Stomach (tissue), 9 donors: Measurements from ENCODE around the gene MOGAT2. TPM values are rescaled to one million over a fixed set of nuclear protein-coding genes. Genes with fewer than 3 reads are reported as not detected.

ENCODE experiments used
- DNase-seq, 2 donors: peaks; one replicate each; pipeline versions ENCODE4 v3.0.0 to v3.0.0-alpha.2; 2013 to 2019
- H3K27ac ChIP-seq, 5 donors: fragments of 200-600 bp in 4 of 5; sonication (generic) in 4 of 5; one replicate each; pipeline ENCODE4 v1.5.1; 2013 to 2019; ENCODE audit warnings: mild to moderate bottlenecking in 1 of 5, moderate library complexity in 1 of 5
- H3K27me3 ChIP-seq, 3 donors: fragments of 200-600 bp; sonication (generic); one replicate each; pipeline ENCODE4 v1.5.1; 2017 to 2019; ENCODE audit warnings: mixed run types in 1 of 3
- H3K36me3 ChIP-seq, 4 donors: fragments of 200-600 bp; sonication (generic); 1 replicate in 3 of 4; 2 replicates in 1 of 4; pipeline ENCODE4 v1.5.1; 2016 to 2019
- H3K4me1 ChIP-seq, 4 donors: fragments of 200-600 bp; sonication (generic); one replicate each; pipeline ENCODE4 v1.5.1; 2016 to 2019
- H3K4me3 ChIP-seq, 4 donors: fragments of 200-600 bp; sonication (generic) in 3 of 4; one replicate each; pipeline ENCODE4 v1.5.1; 2016 to 2019; ENCODE audit warnings: mild to moderate bottlenecking in 1 of 4
- H3K9me3 ChIP-seq, 4 donors: fragments of 200-600 bp; sonication (generic); one replicate each; pipeline ENCODE4 v1.5.1; 2016 to 2019
- EP300 ChIP-seq: sonication (generic); formaldehyde crosslinking; IDR thresholded peaks from one replicate; pipeline ENCODE4 v1.6.1; 2017; ENCODE audit warnings: antibody characterized with exemption
- POLR2A ChIP-seq, 4 donors: fragments of 450-650 bp; IDR thresholded peaks; one replicate each; pipeline ENCODE4 v1.6.1; 2016; ENCODE audit warnings: antibody characterized with exemption in 4 of 4, control low read depth in 2 of 4, mild to moderate bottlenecking in 1 of 4, moderate library complexity in 1 of 4
- POLR2AphosphoS5 ChIP-seq, 3 donors: sonication (generic); formaldehyde crosslinking; IDR thresholded peaks; one replicate each; pipeline ENCODE4 v1.6.1; 2016; ENCODE audit warnings: antibody characterized with exemption in 3 of 3
- WGBS, 5 donors: extraction: QIAGEN DNeasy Blood & Tissue Kit in 3 of 5; methylation state at CpG; one replicate each; pipeline versions ENCODE4 v1.1.5 to v1.1.7; 2013 to 2018; 5-methylcytosine and 5-hydroxymethylcytosine counted together
- intact Hi-C: fragments of 100-400 bp; cut with DNase I; formaldehyde crosslinking; loops from one replicate; pipeline ENCODE4 v1.15.1; 2023; ENCODE audit warnings: low total_unique reads
- polyA plus RNA-seq, 3 donors: library from polyadenylated mRNA; stranded (reverse); fragments of 200-250 nt; gene quantifications; one replicate each; pipeline ENCODE4 v1.2.3, GENCODE V29; 2013
- total RNA-seq, 5 donors: library from RNA; depleted of rRNA; stranded (reverse); fragments of >200 nt; gene quantifications; one replicate each; pipeline versions ENCODE4 v1.1.0 to v1.2.3, GENCODE V29; 2014 to 2016
- TF ChIP-seq, protein P1 (sequence below), 7 experiments: fragments of 450-650 bp in 4 of 7; fragments of 200-600 bp in 3 of 7; sonication (generic) in 3 of 7; IDR thresholded peaks; one replicate each; pipeline ENCODE4 v1.5.1; 2016 to 2019; ENCODE audit warnings: antibody characterized with exemption in 7 of 7, control low read depth in 2 of 7, mild to moderate bottlenecking in 1 of 7
- donor health status: healthy with polysubstance abuse.
- donor health status: Bipolar disorder and iron deficiency.
- donor health status: healthy.

MOGAT2 gene
- total and polyA plus RNA-seq, 8 donors, result 0.62 to 51.9 (median 1.3) TPM; not detected in 3

DNA sequence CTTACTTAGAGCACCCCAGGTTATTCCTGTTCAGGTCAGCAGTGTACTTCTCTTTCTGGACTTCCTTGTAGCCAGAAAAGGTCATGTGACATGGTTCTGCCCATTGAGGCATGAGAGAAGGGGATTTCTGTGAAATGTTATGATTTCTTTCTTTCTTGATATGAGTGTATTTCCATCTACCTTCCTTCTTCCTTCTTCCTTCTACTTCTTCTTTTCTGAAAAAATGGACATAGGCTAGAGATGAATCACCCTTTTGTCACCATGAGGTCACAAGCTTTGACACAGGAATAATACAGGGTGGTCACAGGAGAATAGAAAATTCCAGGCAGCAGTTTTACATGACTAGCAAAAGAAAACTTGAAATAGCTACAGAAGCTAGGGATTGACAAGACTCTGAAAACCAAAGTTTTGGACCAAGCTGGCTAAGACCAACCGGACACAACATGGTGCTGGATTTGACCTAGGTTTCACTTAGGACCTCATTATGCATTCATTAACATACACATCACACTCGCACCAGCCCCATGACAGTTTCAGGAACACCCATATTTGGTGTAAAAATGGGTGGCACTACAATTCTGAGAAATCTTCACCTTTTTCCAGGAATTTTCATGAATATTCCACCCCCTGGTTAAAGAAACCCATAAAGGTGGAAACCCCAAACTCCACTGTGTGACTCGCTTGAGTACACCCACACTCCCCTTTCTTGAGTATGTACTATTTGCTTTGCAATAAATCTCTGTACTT, 27.6 kb upstream of the MOGAT2 start:
- Histone ChIP-seq H3K36me3 (no peaks in the 10 kb centered on the region), H3K4me1 (no peaks in the 10 kb centered on the region), H3K27ac (no peak overlapping the region), H3K27me3 (peaks cover 0 to 13% (median 0%) of the 10 kb centered on the region in 3 donors), H3K9me3 (peaks cover 0 to 16% (median 15%) of the 10 kb centered on the region in 4 donors), H3K4me3 (no peak overlapping the region)
- 64 to 82% (median 71%) methylated on average over 3 of the region's 3 CpGs for WGBS, 5 donors
- intact Hi-C loops, result no loop called here
- TF ChIP-seq, protein P1, sequence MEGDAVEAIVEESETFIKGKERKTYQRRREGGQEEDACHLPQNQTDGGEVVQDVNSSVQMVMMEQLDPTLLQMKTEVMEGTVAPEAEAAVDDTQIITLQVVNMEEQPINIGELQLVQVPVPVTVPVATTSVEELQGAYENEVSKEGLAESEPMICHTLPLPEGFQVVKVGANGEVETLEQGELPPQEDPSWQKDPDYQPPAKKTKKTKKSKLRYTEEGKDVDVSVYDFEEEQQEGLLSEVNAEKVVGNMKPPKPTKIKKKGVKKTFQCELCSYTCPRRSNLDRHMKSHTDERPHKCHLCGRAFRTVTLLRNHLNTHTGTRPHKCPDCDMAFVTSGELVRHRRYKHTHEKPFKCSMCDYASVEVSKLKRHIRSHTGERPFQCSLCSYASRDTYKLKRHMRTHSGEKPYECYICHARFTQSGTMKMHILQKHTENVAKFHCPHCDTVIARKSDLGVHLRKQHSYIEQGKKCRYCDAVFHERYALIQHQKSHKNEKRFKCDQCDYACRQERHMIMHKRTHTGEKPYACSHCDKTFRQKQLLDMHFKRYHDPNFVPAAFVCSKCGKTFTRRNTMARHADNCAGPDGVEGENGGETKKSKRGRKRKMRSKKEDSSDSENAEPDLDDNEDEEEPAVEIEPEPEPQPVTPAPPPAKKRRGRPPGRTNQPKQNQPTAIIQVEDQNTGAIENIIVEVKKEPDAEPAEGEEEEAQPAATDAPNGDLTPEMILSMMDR (IDR thresholded peaks at IDR 0.05), result no peak
- no peak for TF ChIP-seq POLR2AphosphoS5 (IDR thresholded peaks at IDR 0.05)
- TF ChIP-seq EP300, result no peak
- TF ChIP-seq POLR2A (IDR thresholded peaks at IDR 0.05), result no peak
- no peak for DNase-seq

DNA sequence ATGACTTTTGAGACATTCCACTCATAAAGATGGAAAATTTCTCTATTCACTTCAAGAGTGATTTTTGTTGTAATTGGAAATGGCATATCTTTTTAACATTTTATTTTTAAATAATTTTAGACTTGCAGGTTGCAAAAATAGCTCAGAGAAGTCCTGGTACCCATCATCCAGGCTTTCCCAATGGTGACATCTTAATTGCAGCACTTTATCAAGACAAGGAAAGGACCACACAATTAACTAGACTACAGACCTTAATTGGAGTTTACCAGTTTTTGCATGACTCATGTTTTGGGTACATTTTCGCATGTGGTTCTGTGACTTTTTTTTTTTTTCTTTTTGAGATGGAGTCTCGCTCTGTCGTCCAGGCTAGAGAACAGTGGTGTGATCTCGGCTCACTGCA, 25.8 kb upstream of the MOGAT2 start:
- Histone ChIP-seq H3K27me3 (peaks cover 0 to 13% (median 0%) of the 10 kb centered on the region in 3 donors), H3K9me3 (no peaks in the 10 kb centered on the region), H3K27ac (no peak overlapping the region), H3K4me3 (no peak overlapping the region), H3K4me1 (no peaks in the 10 kb centered on the region), H3K36me3 (no peaks in the 10 kb centered on the region)
- WGBS, 5 donors, result 70 to 89% (median 79%) methylated on average over 4 of the region's 4 CpGs
- DNase-seq, result no peak
- intact Hi-C loops, result no loop called here
- no peak for TF ChIP-seq POLR2A (IDR thresholded peaks at IDR 0.05)
- no peak for TF ChIP-seq EP300
- TF ChIP-seq, protein P1 (IDR thresholded peaks at IDR 0.05), result no peak
- TF ChIP-seq POLR2AphosphoS5 (IDR thresholded peaks at IDR 0.05), result no peak

DNA sequence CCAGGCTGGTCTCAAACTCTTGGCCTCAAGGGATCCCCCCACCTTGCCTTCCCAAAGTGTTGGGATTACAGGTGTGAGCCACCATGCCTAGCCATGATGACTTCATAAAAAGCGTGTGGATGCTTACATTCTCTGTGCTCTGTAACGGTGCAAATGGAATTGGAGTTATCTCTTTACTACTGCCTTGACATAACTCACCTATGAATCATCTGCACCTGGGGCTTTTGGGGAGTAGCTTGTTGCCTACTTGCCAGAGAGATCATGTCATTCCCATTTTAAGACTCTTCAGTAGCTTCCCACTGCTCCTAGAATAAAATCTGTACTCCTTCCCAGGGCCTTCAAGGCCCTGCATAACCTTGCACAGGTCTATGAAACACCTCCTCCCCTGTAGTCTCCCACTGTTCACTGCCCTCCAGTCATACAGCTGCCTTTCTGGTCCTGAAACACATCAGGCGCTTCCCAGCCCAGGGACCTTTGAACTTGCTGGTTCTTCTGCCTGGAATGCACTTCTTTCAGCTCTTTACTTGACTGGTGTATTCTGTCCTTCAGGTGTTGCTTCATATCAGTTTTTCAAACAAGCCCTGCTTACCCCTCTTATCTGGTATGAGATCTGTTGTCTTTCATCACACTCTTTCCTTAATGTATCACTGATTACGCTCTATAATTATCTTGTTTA, 19.6 kb upstream of the MOGAT2 start:
- intact Hi-C loops, result no loop called here
- DNase-seq, result no peak
- TF ChIP-seq, protein P1 (IDR thresholded peaks at IDR 0.05), result no peak
- TF ChIP-seq EP300 (no peak), POLR2AphosphoS5 (IDR thresholded peaks at IDR 0.05) (no peak), POLR2A (IDR thresholded peaks at IDR 0.05) (no peak)
- H3K9me3 ChIP-seq, result no peaks in the 10 kb centered on the region
- H3K4me1 ChIP-seq, result no peaks in the 10 kb centered on the region
- H3K27me3 ChIP-seq, result no peaks in the 10 kb centered on the region
- no peaks in the 10 kb centered on the region for H3K36me3 ChIP-seq
- no peak overlapping the region for H3K27ac ChIP-seq
- H3K4me3 ChIP-seq, result no peak overlapping the region
- WGBS, 5 donors, result 69 to 77% (median 72%) methylated on average over 4 of the region's 4 CpGs

DNA sequence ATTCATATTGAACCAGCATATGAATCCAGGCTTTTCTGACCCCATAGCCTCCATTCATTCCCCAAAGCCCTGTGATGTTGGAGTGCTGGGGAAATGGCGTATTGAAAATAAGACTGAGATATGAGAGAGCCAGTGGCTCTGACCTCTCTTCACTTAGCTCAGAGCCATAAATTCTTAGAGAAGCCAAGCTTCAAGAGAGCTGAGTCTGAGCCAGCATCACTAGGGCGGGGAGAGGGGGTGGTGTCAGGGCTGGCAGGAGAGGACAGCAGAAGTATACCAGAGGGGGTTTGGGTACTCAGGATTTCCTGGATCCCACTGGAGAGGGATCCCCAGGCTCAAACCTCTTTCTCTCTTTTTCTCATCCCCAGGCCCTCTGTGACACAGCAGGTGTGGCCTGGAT, 16.7 kb upstream of the MOGAT2 start:
- H3K9me3 ChIP-seq, result no peaks in the 10 kb centered on the region
- no peak overlapping the region for H3K4me3 ChIP-seq
- peaks cover 0 to 7% (median 4%) of the 10 kb centered on the region in 4 donors for H3K4me1 ChIP-seq
- TF ChIP-seq, protein P1 (IDR thresholded peaks at IDR 0.05), result no peak
- TF ChIP-seq POLR2A (IDR thresholded peaks at IDR 0.05) (no peak), POLR2AphosphoS5 (IDR thresholded peaks at IDR 0.05) (no peak), EP300 (no peak)
- H3K36me3 ChIP-seq, result no peaks in the 10 kb centered on the region
- H3K27ac ChIP-seq, result no peak overlapping the region
- no peaks in the 10 kb centered on the region for H3K27me3 ChIP-seq
- 75 to 92% (median 81%) methylated on average over 2 of the region's 2 CpGs for WGBS, 5 donors
- intact Hi-C loops, result no loop called here
- DNase-seq, result peak in 1 of 2 donors; percentile 43
